ENCODE data around the gene FAM174C.

GRCh38 chr19:1261798-1262622, 13.3 kb upstream of the FAM174C start:
- TF ChIP-seq CTCF (conservative IDR thresholded peaks at IDR 0.05 in 1 of 2, IDR thresholded peaks at IDR 0.05 in 1 of 2; ENCODE audit: extremely low read depth in 1 of 2, insufficient read depth in 1 of 2, low read depth in 1 of 2, low read length in 2 of 2) (no peak), EZH2 (IDR thresholded peaks at IDR 0.05; ENCODE audit: borderline replicate concordance, low read length) (no peak)
